Posterior cingulate gyrus (tissue), 11 donors: ENCODE results near the gene PSRC1.
A peak's percentile ranks its signal among the peaks of the same experiment; 100 is the strongest.
"Not testable (repeated sequence)": the region's sequence is repeated elsewhere in the genome, so short reads cannot be mapped to it uniquely, and the experiment has no call there.

Experiments
- DNase-seq, 10 donors: peaks; one replicate each; pipeline versions ENCODE4 v3.0.0 to v3.0.0-alpha.2; 2020 to 2021; ENCODE audit warnings: mixed read lengths in 3 of 10
- intact Hi-C: fragments of 100-400 bp; cut with DNase I; formaldehyde crosslinking; loops from one replicate; pipeline ENCODE4 v1.15.1; 2023

PSRC1 gene

DNA sequence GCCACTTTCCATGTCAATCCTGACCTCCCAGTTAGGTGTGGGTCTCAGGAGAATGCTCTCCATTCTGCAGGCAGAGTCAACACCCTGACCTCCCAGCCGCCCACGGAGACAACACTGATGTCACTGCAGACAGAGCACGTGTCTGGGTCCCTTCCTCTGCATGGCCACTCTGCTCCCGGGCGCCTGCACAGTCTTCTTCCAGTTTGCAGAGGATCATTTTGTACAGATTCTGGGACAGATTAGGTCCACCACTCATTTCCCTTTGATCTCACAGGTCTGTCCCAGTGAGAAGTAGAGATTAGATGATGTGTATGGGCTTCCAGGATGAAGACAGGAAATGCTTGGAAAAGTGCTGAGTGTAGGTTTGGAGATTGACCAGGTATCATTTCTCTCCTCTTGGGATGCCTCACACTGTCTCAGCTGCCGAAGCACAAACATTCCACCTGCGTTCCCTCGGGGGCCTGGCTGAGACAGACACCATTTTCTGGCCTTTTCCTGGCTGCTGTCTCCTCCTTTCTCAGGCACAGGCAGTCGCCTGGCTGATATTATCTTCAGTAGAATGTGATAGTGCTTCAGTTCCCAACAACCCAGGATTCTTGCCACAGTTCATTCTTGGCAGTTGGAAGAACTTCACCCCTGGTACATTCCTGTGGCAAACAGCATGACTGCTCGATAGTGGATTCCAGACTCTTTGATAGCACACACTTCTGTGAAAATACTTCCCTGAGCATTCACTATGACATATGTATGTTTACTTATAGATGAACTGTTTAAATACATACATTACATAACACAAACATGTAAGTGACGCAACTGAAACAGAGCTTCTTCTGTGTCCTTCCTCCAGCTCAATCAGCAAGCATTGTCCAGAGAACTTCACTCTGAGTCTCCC lies 16.0 kb upstream of the PSRC1 start:
- intact Hi-C loops: no loop called here
- DNase-seq: peak in 7 of 10 donors; percentile 62 to 96 (median 76)

DNA sequence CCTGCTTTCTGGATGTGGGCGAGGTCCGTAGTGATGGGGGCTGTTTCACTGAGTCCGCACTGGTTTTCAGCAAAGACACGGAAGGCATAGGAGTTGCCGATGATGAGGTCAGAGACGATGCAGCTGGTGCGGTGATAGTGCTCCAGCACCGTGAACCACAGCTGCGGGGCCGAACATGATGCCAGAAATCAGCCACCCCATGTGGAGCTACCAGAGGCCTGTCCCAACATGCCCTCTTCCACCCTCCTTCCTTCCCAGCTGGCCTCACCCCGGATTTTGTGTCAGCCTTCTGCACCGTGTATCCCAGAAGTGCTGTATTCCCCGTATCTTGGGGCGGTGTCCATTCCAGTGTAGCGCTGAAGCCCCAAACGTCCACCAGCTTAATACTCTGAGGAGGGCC lies 13.8 kb upstream of the PSRC1 start:
- no peak for DNase-seq
- intact Hi-C loops: no loop called here

DNA sequence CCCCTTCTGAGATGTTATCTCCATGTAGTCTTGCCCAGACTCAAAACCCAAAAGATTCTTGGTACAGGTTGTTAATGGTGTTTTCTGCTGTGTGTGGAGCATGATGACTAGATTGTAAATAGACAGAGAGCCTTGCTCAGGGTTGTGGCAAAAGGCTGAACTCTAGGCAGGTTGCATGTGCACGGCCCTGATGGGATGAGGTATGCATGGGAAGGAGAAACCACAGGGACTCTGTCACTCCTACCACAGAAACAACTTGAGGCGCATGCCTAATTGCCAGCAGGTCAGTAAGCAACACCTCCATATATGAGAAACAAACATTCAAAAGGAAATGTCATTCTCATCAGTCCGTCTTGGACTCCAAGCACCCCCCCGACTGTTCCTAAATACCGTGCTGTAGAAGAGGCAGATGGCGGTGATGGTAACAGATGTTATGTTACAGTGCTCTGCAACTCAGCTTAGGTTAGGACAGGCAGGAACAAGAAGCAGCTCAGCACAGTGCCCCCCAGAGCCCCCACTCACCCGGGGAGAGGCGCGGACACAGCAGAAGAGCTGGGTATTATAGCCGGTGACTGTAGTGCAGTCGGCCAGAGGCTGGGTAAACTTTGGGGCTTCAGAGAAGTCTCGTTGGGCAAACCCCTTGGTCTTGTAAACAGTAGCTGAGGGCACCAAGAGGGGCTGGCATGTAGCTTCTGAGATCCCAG lies 12.9 kb upstream of the PSRC1 start:
- intact Hi-C loops: no loop called here
- DNase-seq: no peak

DNA sequence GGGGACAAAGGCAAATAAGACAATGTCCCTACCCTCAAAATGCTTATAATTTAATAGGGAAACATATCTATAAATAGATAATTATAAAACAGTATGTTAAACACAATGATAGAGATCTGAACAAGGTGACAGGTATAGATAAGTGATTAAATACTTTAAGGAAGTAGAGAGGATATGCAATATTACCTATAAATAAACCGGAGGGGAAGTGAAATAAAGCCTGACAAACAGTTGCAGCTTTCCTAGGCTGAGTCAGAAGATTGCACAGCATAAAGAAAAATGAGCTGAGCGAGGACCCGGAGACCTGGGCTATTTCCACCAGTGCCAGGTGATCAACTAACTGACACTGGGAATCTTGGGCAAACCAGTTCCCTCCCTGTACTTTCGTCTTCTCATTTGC lies 11.5 kb upstream of the PSRC1 start:
- no peak for DNase-seq
- intact Hi-C loops: no loop called here

DNA sequence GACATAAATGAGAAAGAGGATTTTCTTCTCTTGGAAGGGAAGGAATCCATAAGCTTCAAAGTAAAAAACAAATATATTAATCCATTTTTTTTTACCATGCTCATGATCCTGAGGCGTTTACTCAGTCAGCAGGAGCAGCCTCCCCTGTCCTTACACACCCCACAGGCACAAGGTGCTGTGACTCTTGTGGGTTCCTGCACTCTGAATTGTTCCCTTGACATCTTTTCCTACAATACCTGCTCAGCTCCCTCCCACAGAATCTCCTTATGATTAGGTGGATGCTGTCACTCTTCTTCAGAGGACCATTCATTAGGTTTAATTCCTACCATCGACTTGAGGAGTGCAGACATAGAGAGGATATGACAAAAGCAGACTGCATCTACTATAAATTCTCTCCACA lies 10.1 kb upstream of the PSRC1 start:
- intact Hi-C loops: no loop called here
- DNase-seq: no peak

DNA sequence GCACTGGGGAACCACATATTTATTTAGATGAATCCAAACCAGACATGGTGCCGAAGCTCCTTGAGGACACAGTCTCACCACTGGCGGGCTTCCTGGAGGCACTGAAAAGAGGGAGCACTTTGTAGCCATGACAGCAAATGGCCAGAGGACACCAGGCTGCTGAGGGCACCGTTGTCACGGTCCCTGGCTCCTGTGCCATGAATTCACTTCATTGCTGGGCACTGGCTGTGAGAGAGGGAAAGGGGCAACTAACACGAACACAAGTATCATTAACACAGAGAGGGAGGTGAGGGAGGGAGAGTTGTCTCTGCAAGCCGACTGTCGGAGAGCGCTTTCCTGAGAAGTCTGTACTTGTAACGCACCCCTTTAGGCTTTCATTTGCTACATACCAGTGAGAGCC lies 9.4 kb upstream of the PSRC1 start:
- DNase-seq: peak in 1 of 10 donors; percentile 13
- intact Hi-C loops: no loop called here

DNA sequence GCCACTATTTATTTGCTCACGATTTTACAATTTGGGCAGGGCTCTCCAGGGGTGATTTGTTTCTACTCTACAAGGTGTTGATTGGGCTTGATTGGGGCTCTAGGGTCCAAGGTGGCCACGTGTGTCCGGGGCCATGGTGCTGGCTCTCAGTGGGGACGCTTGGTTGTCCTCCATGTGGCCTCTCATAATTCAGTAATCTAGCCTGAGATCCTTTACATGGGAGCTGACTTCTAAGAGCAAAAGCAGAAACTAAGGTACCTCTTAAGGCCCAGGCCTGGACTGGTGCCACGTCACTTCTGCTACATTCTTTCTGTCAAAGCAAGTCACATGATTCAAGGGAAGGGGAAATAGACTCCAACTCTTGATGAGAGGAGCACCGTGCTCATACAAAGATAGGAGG lies 8.1 kb upstream of the PSRC1 start:
- DNase-seq: peak in 1 of 10 donors; percentile 14
- intact Hi-C loops: no loop called here

DNA sequence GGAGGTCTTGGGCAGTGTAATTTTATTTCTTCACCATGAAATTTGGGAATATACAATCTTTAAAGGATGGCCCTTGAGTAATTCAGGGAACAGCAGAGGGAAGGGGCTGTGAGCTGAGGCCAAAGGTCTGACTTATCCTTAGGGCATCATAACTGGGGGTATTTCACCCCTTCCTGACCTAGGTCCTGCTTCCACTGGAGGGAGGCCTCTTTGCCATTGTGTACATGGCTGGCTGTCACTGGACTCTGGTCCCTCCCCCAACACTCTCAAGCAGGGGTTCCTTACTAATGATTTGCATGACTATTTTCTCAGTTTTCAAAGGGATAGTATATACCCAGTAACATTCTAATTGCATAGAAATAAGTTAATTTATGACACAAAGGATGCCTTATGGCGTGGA lies 7.2 kb upstream of the PSRC1 start:
- intact Hi-C loops: no loop called here
- peak in 1 of 10 donors; percentile 2 for DNase-seq

DNA sequence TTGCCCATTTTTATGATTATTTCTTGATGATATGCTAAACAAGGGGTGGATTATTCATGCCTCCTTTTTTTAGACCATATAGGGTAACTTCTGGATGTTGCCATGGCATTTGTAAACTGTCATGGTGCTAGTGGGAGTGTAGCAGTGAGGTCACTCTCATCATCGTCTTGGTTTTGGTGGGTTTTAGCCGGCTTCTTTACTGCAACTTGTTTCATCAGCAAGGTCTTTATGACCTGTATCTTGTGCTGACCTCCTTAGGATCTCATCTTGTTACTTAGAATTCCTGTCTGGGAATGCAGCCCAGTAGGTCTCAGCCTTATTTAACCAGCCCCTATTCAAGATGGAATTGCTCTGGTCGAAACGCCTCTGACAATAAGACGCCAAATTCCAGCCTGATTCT lies 3.8 kb upstream of the PSRC1 start:
- DNase-seq, intact Hi-C loops: not testable (repeated sequence)

DNA sequence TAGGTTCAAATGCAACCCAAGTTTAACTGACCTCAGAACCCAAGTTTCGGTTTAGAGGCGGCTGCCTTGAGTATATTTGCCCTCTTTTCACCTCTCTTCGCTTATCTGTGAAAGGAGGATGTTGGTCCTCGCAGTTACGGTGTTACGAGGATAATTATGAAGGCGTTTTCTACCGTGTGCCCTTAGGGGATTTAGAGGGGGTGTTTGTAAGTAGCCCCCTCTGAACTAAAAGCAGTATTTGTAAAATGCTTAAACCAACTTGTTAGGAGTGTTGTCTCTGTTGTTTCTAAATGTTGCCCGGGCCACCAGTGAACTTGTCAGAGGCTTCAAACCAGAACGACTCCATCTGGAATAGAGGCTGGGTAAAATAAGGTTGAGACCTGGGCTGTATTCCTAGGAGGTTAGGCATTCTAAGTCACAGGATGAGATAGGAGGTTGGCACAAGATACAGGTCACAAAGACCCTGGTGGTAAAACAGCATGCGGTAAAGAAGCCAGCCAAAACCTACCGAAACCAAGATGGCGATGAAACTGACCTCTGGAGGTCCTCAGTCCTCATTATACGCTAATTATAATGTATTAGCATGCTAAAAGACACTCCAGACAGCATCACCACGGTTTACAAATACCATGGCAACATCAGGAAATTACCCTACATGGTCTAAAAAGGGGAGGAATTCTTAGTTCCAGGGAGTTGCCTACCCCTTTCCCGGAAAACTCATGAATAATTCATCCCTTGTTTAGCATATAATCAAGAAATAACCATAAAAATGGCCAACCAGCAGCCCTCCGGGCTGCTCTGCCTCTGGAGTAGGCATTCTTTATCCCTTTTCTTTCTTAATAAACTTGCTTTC lies 1.0 kb upstream of the PSRC1 start:
- DNase-seq: peak in 1 of 10 donors; percentile 7
- intact Hi-C loops: loop anchor here (1.0 to 2.0 kb wide), 2 partner anchors 21 to 115 kb away; no protein-coding TSS in a partner anchor

DNA sequence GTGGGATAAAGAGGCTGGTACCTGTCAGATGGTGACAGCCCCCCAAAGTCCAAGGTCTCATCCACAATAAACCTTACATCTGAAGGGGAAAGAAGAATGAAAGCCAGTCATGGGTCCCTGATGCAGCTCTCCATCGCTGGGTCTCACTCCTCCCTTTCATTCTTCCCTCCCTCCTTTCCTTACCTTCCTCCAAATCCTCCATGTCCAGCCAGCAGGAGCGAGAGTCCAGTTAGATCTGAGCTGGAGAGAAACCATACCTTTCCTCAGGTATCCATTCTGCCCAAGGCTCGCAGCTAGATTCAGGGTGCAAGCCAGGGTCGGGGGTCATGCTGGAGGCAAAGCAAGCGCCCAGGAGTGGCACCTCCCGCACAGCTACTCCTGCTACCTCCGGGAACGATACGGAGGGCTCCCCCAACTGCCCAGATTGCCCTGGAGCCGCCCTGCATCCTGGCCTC lies 421 bp downstream of the PSRC1 start:
- DNase-seq: no peak
- intact Hi-C loops: loop anchor here (2.0 kb wide), 1 partner anchor 22 kb away; no protein-coding TSS in a partner anchor

DNA sequence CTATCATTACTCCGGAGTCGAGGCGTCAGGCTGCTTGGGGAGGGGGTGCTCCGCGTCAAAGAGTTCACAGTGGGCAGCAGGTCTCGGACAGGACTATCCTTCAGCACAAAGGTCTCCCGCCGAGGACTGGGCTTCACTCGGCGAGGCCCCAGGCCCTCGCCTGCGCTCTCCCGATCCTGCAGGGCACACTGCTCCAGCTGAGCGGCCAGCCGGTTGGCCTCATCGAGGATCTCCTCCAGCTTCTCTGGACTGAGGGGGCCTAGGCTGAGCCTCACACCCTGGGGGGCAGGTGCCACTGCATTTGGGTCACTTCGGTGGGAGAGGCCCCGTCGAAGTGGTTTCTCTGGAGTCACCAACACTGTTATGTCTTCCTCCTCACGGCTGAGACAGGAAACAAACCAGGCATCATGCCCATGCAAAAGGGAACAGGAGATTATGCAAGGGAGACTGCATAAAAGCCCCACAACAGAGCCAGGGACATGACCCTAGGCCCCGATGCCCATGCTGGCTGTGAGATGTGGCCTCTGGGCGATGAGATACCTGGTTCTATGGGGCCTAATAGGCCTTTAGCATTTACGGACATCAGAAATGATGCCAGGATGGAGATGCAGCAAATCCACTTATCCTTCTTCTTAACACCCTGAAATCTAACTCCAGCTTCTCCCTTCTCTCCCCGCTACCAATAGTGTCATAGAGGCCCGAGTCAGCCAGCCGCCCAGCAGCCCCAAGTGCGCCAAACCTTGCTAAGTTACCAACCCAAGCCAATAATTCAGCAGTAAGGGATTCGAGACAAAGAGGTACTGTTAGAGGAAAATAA lies 1.1 kb downstream of the PSRC1 start:
- intact Hi-C loops: loop anchor here (2.0 kb wide), 1 partner anchor 23 kb away; no protein-coding TSS in a partner anchor
- peak in 3 of 10 donors; percentile 72 to 82 (median 80) for DNase-seq

DNA sequence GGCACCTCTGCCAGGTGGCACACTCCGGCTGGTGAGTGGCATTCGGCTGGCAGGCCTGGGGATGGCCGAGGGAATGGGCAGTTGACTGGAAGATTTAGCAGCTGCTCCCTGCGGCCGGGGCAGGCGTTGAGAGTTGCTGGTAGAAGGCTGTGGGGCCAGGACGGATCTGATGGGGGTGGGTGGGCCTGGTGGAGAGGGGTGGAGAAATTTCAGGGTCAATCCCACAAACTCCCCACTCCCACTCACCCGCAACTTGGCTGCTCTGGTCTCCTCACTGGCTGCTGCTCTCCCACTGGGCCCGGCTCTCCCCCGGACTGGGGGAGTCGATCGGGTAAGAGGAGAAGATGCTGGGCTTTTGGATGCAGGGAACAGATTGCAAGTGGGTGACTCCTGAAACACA lies 2.1 kb downstream of the PSRC1 start:
- intact Hi-C loops: no loop called here
- DNase-seq: peak in 4 of 10 donors; percentile 3 to 84 (median 75)

DNA sequence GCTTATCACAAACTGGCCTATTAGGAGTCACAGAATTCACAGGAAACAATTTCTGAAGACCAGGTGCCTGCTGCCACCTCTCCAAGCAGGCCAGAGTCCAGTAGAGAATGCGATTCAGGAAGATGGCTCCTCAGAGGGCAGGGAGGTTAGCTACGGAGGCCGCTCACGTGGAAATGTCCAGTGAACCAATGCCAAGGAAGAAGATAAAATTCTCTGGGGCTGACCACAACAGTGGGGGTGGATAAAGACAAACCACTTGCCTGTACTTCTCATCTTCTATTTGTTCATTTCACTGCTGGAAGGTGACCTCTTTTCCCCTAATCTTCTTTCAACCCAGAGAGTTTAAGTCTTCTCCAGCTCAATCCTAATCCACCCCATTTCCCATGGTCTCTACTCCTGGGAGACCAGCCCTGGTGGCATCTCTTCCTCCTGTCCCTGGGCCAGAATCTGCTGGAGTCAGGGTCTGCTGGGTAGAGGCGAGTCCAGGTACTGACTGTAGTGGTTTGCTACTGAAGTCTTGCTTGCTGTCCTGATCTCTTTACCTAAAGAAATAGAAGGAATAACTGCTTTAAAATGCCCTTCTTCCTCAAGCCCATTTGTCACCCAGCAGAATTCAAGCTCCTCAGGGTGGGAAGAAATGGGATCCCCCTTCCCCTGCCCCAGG lies 3.2 kb downstream of the PSRC1 start:
- intact Hi-C loops: no loop called here
- peak in 3 of 10 donors; percentile 1 to 63 (median 14) for DNase-seq

DNA sequence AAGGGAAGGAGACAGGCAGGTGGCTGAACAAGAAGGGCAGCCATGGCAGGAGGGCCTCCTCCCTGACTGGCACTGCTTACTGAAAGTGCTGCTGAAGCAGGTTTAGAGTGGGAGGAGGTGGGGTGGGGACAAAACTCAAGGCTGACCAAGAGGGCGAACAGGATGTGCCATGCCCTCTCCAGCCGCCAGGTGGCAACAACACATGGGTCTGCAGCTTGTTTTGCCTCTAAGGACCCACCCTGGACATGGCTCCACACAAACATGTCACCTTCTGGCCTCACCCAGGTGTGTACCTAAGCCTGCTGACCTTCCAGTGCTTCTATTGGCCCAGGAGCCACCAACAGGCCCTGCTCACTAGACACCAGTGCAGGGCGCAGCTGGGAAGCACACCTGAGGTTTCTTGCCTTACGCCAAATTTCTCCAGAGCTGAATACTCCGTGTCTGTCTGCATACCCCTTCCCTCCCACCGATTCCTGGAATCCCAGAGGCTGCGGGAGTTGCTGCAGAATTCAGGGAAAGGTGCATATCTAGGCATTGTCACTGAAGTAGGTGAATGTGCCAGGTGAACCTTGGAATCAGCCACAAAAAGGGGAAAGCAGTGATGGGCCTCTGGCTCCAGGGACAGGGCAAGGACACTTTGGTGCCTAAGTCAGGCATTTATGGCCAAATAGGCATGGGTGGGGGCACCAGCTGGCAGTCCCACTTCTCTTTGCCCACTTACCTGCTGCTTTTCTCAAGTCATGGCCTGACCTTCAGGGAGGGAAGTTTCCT lies 5.3 kb downstream of the PSRC1 start:
- DNase-seq: peak; percentile 71 to 97 (median 86)
- intact Hi-C loops: loop anchor here (1.0 kb wide), 1 partner anchor 120 kb away; the partner anchor contains the start of gene SORT1

DNA sequence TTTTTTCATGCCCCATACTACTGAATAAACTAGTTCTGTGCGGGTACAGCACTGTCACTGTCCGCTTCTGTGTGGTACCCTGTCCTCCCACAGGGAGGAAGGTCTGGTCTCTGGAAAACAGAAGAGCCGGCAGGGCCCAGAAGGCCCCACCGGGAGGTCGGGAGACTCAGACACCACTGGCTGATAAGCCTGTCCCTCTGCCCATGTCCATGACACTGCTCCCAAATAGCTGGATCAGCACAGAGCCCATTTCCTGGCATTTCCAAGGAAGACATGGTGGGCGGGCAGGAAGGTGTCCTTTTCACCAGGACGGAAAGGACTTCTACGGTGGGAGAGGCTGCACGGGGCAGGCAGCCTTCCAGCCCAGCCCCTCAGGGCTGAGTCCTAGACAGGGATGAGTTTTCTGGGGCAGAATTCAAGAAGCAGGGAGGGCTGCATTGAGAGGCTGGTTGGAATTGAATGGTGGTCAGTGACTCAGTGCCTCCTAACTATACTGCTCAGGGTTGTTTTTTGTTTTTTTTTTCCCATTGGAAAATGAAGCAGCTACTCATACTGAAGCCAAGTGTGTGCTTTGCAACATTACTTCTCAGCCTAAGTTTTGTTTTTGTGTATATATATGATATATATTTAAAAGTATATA lies 7.1 kb downstream of the PSRC1 start:
- peak in 5 of 10 donors; percentile 20 to 77 (median 44) for DNase-seq
- intact Hi-C loops: no loop called here
